NCI-H2029 treated with DMSO at 0.1 percent for 48 hours (cell line): ENCODE data around the gene TAF4B.
"Not testable (repeated sequence)": the region's sequence is repeated elsewhere in the genome, so short reads cannot be mapped to it uniquely, and the experiment has no call there.

ENCODE experiments used
- DNase-seq: peaks from one replicate; lab custom pipeline; 2025; lab: John Stamatoyannopoulos, UW

Gene TAF4B

GRCh38 chr18:26424428-26425147 is 198.3 kb downstream of the TAF4B start:
- no peak for DNase-seq

GRCh38 chr18:26425148-26425531 is 198.9 kb downstream of the TAF4B start:
- DNase-seq = no peak

GRCh38 chr18:26429535-26430226 is 203.4 kb downstream of the TAF4B start:
- peak; percentile 27 for DNase-seq

DNA sequence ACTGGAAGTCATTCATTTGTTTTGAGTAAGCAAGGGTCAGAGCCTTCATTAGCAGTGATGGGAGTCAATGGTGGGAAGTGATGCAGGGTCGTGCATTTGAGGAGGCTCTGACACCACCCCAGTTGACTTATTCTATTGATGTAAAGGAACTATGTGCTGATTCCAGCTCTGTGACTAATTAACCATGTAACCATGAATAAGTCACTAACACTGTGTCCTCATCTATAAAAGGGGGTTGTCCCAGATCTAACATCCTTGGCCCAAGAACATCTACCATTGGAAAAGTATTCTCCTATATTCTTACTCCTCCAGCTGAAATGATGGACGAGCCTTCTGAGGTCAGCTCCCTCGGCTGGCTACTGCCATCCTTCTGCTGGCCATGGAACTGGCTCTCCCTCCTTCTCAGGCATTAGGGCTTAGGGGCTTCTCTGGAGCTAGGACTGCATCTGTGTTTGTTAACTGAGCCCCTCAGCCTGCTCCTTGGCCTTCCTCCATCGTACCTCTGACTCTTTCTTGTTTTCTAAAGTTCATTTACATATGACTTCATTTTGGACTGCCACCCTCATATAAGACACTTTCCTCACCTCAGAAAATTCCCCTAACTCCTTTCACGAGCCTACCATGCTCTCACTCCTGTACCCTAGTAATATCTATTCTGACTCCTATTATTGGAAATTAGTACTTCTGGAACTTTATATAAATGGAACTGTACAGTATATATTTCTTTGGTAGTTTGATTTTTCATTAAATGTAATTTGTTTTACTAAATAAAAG is 206.6 kb downstream of the TAF4B start:
- no peak for DNase-seq

- no peak for DNase-seq
These were observed 208.6 kb downstream of the TAF4B start for GRCh38 chr18:26434887-26435286.

DNA sequence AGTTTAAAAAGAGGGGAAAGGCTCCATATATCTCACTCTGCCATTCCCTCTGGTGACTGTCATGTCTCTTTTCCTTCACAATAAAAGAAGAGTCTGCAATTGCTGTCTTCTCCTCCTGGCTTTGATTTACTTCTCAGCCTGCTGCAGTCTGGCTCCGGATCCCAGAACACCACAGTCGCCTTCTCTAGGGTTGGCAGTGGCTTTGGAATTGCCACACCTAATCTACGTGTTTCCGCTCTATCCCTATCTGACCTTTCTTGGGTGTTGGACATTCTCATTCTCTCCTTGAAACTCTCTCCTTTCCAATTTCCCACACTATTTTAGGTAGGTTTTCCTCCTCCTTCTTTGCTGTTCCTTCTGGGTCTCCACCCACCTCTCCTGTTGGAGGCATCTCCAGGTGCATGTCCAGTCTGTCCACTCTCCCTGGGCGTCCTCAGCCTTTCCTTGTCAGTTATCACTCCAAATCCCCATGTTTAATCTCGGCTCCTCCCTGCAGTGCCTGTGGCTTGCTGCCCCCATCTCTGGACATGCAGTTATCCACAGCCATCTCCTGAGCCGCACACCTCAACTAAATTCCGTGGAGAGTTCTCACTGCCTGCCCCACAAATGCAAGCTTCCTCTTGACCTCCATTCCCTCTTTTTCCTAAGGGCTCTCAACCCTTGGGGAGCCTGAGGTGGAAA is 209.3 kb downstream of the TAF4B start:
- DNase-seq = no peak

DNA sequence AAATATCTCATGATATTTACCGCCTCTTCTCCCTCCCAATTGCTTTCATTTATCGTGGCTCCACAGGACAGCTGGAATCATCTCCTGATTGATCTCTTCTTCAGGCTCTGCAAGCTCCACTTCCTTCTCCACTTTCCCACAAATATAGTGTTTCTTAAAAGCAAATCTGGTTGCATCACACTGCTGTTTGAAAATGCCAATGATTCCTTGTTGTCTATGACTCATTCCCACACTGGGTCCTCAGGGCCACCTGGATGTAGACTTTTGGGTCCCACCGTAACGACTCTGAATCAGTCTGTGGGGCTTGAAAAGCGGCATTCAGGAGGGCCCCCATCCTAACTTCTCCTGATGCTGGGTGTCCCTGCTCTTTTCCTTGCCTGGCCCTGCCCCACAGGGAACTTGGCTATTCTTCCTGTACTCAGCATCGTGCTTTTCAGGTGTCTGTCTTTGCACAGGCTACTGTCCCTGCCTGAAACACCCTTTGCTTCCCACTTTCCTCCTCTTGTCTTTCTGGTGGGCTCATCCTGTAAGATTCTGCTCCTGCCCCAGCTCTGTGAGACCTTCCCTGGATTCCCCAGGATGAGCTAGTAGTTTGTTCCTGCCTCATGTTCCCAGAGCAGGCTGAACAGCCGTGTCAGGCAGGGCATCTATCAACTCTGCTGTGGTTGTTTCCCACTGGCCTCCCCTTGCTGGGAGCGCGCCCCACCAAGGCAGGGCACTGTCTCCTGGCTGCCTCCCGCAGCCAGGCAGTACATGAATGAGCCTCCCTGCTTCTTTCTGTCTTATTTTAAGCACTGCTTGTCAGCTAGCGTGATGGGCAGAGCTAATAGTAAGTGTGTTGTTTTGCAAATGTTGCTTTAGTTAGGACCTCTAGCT is 210.2 kb downstream of the TAF4B start:
- DNase-seq = no peak

GRCh38 chr18:26437634-26438033 is 211.4 kb downstream of the TAF4B start:
- not testable (repeated sequence) for DNase-seq

GRCh38 chr18:26438980-26439379 is 212.7 kb downstream of the TAF4B start:
- DNase-seq = no peak

DNA sequence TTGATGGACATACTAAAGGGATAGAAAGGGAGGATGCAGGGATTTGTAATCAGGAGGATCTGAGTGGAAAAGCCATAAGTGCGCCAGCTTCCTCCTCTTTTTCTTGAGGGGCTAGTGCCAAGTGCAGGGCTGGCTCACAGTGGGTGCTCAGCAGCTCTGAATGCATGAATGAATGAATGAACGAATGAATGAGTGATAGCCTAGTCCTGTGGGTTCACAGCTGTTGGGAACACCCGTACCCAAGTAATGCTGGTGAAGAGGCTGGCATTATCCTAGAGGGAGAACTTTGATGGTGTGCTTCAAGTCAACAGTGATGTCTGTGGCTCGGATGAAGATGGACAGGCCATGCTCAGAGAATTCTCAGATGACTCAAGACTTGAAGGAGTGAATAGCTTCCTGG is 213.3 kb downstream of the TAF4B start:
- no peak for DNase-seq

- no peak for DNase-seq
These were observed 214.4 kb downstream of the TAF4B start for GRCh38 chr18:26440644-26441043.
